ENCODE results near the gene SAMD8.
"Not testable (repeated sequence)": the region's sequence is repeated elsewhere in the genome, so short reads cannot be mapped to it uniquely, and the experiment has no call there.

The SAMD8 gene

DNA sequence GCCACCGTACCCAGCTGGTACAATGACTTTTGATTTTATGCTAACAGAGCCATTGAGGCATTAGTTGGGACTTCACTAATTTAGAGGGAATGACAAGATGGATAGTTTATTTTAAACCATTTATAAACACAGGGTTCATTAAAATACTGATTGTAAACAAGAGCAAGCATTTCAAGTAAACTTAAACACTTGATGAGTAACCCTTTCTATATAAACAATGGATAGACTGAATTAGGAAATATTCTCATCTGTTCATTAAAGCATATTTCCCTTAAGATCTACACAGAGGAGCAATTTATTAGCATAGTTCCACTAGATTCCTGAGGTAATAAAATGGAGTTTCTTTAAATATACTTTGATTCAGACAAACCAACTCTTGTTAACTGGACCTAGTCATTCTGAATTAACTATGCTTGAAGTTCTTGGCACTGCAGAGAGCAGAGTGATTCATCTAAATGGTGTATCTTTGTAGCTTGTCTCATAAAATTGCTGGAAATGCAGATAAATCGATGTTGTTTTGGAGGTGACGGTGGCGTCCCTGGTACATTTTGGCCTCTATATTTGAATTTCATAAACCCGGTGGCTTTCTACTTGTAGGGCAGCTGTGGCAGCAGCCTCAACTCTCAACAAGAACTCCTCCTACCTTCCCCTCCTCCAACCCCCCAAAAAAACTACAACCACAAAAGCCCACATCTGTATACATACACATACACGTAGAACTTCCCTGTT lies 83.7 kb downstream of the SAMD8 start:
- peak; percentile 72 for DNase-seq (ENCODE audit: low read depth)

DNA sequence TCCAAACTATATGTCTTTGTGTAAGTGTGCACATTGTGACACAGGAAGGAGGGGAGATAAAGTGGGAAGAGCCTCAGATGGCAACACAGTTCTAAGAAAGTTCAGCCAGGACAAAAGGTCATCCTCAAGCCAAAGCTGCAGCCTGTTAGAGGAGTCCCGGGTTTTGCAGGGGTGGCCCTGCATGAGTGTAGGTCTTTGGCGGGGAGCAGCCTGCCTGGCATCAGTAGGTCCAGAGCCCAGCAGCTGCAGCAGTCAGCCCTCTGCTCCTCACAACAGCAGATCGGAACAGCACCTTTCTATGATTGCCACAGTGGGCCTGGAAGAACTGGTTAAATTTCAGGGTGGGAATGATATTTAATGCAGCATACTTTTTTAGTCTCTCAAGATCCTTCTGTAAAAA lies 85.6 kb downstream of the SAMD8 start:
- no peak for DNase-seq (ENCODE audit: low read depth)

- no peak for DNase-seq (ENCODE audit: low read depth)
Measured at GRCh38 chr10:75197906-75198305, 86.5 kb downstream of the SAMD8 start.

- DNase-seq (ENCODE audit: low read depth), result not testable (repeated sequence)
Measured at GRCh38 chr10:75199949-75200348, 88.5 kb downstream of the SAMD8 start.

DNA sequence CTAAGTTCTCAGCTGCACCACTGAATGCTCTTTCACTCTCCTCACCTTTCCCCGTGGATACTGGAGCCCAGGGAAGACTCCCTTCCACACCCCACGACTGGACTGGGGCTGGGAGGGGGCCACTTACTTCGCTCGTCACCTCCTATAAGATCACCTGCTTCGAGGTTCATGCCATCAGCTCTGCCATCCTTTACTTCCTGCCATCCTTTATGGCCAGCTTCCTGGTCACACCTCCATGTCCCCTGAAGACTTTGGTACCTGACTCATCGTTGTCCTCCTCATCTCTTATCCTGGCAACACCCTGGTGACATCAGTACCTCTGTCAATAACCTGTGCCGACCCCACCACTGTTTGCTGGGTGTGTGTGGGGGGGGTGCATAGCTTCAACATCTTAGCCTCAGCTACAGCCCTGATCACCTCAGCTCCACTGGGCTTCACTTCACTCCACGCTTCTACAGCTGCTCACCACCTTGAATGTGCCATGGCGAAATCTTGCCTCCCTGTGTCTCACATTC lies 90.4 kb downstream of the SAMD8 start:
- DNase-seq (ENCODE audit: low read depth), result no peak

DNA sequence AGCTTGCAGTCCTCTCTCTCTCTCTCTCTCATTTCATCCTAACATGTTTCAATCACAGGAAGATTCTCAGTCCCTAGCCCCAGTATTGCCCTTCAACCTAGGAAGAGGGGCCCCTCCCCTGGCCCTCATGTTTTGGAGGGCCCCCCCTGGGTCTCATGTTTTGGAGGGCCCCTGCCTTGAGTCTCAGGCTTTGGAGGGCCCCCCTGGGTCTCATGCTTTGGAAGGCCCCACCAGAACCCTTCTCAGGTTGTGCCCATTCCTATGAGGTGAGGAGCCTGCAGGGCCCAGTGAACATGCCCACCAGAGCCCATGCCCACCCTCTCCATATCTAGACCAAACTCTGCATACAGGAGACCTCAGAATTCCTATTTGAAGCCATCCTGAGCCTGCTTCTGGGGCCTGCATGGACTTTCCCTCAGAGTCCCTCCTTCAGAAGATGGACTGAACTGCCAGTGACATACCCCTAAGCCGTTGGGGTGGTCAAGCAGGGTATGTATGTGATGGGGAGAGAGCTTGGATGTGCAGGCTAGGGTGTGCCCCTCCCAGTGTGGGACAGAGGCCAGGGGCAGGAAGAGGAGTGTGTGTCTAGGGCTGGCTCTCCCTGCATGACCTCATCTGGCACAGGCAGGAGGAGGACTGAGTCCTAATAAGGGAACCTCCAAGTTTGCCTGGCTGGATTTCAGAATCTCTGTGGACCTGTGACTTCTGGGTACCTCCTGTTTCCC lies 91.0 kb downstream of the SAMD8 start:
- peak; percentile 54 for DNase-seq (ENCODE audit: low read depth)

DNA sequence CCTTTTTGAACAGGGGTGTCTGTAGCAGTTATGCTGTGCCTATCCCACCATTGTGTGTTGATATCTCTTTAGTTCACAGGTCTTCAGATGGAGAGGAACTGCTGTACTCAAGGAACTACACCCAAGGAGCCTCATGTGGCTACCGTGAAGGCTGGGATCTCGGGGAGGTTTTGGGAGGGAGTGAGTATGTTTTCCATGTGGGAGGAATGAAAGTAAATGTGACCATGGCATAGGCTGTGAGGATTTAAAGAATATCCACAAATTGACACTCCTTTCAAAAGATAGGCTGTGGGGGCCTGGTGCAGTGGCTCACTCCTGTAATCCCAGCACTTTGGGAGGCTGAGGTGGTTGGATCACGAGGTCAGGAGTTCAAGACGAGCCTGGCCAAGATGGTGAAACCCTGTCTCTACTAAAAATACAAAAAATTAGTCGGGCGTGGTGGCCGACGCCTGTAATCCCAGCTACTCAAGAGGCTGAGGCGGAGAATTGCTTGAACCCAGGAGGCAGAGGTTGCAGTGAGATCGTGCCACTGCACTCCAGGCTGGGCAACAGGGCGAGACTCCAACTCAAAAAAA lies 91.7 kb downstream of the SAMD8 start:
- not testable (repeated sequence) for DNase-seq (ENCODE audit: low read depth)

DNA sequence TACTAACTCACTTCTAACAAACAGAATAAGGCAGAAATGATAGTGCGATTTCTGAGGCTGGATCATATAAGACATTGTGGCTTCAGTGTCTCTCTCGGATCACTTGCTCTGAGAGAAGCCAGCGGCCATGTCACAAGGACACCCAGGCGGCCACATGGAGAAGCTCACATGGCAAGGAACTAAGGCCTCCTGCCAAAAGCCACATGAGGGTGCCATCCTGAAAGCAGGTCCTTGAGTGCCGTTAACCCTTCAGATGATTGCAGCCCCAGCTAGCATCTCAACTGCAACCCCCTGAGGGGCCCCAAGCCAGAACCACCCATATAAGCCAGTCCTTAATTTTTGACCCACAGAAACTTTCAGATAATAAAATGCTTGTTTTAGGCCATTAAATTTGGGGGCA lies 92.3 kb downstream of the SAMD8 start:
- no peak for DNase-seq (ENCODE audit: low read depth)

DNA sequence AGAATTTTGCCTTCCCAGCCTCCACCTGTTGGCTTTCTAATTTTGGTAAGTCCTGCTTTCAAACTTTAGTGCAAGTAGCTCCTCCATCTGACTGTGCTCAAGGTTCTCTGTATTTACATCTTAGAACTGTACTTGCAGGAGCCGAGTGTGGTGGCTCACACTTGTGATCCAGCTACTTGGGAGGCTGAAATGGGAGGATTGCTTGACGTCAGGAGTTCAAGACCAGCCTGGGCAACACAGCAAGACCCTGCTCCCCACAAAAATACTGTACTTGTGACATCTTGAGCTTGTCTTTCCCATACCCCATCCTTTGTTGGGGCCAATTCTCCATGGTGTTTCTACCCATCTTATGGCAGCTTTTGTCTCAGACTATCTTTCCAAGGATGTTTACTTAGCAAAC lies 94.5 kb downstream of the SAMD8 start:
- DNase-seq (ENCODE audit: low read depth), result no peak

- not testable (repeated sequence) for DNase-seq (ENCODE audit: low read depth)
Measured at GRCh38 chr10:75206638-75207037, 95.2 kb downstream of the SAMD8 start.

- no peak for DNase-seq (ENCODE audit: low read depth)
Measured at GRCh38 chr10:75207079-75207856, 95.8 kb downstream of the SAMD8 start.

GRCh38 chr10:75207857-75208144 lies 96.3 kb downstream of the SAMD8 start:
- no peak for DNase-seq (ENCODE audit: low read depth)

DNA sequence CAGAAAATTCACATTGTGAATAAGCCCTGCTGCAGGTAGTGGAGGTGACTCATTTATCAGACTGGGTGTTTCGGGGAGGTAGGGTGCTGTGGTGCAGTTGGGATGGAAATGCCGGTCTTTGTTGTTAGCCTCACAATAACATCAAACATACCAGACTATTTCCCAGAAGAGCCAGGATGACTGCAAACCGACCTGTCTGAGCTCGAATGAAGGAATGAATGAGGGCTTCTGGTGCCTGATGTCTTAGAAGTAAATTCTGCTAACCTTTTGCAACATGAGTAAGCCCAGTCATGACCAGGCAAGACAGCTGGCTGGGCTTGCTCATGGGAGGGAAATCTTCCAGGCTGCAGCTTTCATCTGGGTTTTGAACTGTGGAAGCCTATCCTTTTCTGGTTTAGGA lies 96.7 kb downstream of the SAMD8 start:
- no peak for DNase-seq (ENCODE audit: low read depth)

DNA sequence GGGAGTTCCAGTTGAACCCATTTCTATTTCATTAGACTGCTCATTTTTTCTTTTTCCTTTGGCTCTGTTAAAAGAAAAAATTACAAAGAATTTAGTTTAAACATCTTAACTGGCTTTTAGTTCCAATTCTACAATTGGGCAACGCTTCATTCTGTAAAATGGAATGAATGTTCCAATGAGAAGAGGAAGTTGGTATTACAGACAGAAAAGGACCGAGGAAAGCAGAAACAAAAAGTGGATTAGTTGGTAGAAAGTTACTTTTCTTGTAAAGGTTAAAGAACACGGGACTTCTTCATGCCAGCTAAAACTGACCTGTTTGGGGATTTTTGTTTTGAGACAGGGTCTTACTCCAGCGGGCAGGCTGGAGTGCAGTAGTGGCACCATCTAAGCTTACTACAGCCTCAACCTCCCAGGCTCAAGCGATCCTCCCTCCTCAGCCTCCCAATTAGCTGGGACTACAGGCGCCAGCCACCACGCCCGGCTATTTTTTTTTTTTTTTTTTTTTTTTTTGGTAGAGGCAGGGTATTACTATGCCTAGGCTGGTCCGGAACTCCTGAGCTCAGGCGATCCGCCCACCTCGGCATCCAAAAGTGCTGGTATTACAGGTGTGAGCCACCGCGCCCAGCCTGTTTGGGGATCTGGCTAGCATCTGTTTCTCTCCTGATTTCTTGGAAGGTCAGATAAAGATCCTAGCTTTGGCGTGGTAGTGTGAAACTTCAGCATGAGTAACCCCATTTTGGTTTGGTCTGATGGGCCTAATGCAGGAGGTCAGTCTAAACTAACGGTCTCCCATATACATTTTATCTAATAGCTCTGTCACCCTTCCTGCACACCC lies 97.8 kb downstream of the SAMD8 start:
- no peak for DNase-seq (ENCODE audit: low read depth)

DNA sequence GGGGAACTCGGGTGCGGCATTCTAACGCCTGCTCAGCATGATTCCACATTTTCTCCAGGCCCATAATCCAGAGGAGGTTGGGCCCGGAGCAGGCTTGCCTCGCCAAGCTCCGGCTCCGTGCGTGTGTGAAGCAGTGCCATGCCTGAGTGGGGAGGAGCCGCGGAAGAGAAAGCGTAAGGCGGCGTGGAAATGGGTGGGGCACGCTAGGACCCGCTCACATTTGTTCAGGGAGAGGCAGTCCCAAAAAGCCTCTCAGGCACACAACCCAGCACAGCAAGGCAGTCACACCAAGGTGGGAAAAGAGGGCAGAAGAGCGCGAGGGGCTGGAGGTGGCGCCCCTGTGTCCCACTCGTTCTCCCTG lies 98.4 kb downstream of the SAMD8 start:
- peak; percentile 50 for DNase-seq (ENCODE audit: low read depth)

DNA sequence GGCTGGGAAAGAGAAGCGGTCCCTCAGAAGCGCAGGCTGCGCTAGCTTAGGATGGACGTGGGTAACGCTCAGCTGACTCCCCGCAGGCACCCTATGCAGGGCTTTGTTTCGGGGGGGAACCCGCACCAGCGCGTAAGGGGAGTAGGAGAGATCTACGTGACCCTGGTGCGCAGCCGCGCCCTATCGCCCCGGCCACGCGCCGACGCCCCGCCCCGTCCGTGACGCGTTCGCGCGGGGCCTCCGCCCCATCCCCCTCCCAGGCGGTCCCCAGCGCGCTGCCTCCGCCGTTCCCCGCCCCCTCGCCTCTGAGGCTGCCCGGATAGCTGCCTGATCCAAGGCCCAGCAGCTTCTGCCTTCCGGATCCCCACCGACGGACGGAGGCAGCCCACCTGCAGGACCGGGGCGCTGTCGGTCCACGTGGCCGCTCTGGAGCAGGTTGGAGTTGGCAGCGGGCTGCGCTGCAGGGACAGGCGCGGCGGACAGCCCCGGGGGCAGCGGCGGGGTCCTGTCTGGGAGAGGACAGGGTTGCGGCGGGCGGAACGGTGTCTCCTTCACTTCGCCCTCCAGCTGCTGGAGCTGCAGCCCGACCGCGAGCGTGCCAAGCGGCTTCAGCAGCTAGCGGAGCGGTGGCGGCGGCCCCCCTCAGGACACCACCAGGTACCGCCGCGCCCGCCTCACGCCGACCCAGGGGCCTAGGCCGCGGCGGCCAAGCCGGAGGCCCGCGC lies 99.0 kb downstream of the SAMD8 start, which contains the start of gene VDAC2:
Gene VDAC2, plus strand, starts transcription at position 515 of the 725 bp plus-strand sequence. CDS start 363 bp downstream, outside the sequence.
- DNase-seq (ENCODE audit: low read depth), result no peak

DNA sequence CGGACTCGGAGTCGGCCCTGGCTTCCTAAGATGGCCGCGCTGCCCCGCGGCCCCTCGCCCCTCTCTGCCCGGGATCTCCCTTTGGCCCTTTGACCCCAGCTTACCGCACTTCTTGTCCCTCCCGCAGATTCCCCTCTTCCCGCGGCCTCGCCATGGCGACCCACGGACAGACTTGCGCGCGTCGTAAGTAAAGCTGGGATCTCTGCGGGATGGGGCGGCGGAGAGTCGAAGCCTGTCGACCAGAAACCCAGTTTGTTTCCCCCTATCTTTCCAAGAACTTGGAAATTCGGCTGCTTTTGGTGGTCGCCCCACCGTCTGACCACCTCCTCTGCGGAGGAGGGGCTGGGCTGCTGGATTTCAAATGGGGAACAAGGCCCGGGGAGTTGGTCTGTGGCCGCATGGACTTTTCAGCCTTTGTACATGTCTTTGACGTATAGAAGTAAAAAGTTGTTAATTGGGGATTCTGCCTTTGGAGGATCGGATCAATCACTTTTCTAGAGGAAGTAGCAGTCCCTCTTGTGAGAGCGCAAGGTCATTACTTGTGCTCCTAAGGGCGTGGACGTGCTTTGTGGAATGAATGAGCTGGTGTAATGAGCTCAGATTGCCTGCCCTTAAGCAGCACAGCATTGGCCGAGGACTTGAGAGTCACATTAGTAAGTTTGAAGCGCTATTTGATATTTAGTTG lies 99.7 kb downstream of the SAMD8 start:
- no peak for DNase-seq (ENCODE audit: low read depth)

DNA sequence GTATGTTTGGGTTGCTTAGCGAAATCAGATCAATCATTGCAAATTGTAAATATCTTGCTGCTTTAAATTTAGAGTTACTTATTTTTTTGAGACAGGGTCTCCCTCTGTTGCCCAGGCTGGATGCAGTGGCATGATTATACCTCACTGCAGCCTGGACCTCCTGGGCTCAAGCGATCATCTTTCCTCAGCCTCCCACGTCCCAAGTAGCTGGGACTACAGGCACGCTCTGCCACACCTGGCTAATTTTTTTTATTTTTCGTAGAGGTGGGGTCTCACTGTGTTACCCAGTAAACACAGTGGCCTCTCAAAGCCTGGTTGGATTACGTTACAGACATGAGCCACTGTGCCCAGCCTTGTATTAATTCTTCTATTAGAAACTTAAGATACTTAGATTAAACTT lies 100.9 kb downstream of the SAMD8 start:
- DNase-seq (ENCODE audit: low read depth), result no peak

DNA sequence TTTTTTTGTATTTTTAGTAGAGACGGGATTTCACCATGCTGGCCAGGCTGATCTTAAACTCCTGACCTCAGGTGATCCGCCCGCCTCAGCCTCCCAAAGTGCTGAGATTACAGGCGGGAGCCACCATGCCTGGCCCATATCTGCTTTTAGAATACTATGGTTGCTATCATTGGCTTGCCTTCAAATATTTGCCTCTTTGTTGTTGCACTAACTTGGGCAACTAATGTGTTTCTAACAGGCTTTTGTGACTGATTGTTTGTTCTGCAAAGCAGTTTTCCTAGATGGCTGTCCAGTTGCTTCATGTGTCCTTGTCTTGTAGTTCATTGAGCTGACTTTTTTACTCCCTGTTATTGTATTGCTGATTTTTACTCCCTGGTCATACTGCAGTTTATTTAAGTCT lies 108.8 kb downstream of the SAMD8 start:
- no peak for DNase-seq (ENCODE audit: low read depth)

DNA sequence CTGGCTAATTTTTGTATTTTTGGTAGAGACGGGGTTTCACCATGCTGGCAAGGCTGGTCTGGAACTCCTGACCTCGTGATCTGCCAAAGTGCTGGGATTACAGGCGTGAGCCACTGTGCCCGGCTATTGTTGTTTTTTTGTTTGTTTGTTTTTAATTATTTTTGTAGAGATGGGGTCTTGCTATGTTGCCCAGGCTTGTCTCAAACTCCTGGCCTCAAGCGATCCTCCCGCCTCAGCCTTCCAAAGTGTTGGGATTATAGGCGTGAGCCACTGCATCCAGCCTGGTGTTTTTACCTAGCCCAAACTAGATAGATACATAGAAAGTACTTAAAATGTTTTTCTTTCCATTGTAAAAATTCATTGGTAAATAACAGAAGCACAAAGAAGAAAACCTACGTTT lies 110.0 kb downstream of the SAMD8 start:
- not testable (repeated sequence) for DNase-seq (ENCODE audit: low read depth)
